ENCODE measurements around the gene PRMT1.

- TF ChIP-seq, protein P1, sequence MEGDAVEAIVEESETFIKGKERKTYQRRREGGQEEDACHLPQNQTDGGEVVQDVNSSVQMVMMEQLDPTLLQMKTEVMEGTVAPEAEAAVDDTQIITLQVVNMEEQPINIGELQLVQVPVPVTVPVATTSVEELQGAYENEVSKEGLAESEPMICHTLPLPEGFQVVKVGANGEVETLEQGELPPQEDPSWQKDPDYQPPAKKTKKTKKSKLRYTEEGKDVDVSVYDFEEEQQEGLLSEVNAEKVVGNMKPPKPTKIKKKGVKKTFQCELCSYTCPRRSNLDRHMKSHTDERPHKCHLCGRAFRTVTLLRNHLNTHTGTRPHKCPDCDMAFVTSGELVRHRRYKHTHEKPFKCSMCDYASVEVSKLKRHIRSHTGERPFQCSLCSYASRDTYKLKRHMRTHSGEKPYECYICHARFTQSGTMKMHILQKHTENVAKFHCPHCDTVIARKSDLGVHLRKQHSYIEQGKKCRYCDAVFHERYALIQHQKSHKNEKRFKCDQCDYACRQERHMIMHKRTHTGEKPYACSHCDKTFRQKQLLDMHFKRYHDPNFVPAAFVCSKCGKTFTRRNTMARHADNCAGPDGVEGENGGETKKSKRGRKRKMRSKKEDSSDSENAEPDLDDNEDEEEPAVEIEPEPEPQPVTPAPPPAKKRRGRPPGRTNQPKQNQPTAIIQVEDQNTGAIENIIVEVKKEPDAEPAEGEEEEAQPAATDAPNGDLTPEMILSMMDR (IDR thresholded peaks at IDR 0.05; ENCODE audit: low read length) = no peak
- no peak for TF ChIP-seq EZH2 (IDR thresholded peaks at IDR 0.05; ENCODE audit: borderline replicate concordance, low read length)
These were observed 28.0 kb downstream of the PRMT1 start for GRCh38 chr19:49704888-49705642.

Data from OCI-LY1 (cell line).